Osteoblast (primary cell): Measurements from ENCODE around the gene CDC6. TPM values are rescaled to one million over a fixed set of nuclear protein-coding genes. Genes with fewer than 3 reads are reported as not detected.
A peak's percentile ranks its signal among the peaks of the same experiment; 100 is the strongest.

Experiments used
- DNase-seq: peaks from one replicate; pipeline ENCODE4 v3.0.0; 2011; ENCODE audit warnings: low spot score, mixed read lengths; ENCODE audit not compliant: insufficient read length; ENCODE audit errors: missing footprints
- H2AFZ ChIP-seq: 2 replicates; pipeline ENCODE4 v1.6.0; 2011; ENCODE audit warnings: mild to moderate bottlenecking, low read length
- H3K27ac ChIP-seq: 2 replicates; pipeline ENCODE4 v1.5.1; 2011; ENCODE audit warnings: mild to moderate bottlenecking, low read depth, low read length, moderate library complexity
- H3K27me3 ChIP-seq: 2 replicates; pipeline ENCODE4 v1.6.0; 2012; ENCODE audit warnings: mild to moderate bottlenecking, control low read depth, inconsistent platforms, low read length, moderate library complexity; ENCODE audit not compliant: insufficient read depth
- H3K36me3 ChIP-seq: 2 replicates; pipeline ENCODE4 v1.5.1; 2011; ENCODE audit warnings: mild to moderate bottlenecking, low read length, control low read depth, moderate library complexity; ENCODE audit not compliant: insufficient read depth
- H3K4me1 ChIP-seq: 2 replicates; pipeline ENCODE4 v1.5.1; 2011; ENCODE audit warnings: mild to moderate bottlenecking, low read length, control low read depth, moderate library complexity; ENCODE audit not compliant: insufficient read depth
- H3K4me2 ChIP-seq: 2 replicates; pipeline ENCODE4 v1.6.0; 2011; ENCODE audit warnings: mild to moderate bottlenecking, low read length; ENCODE audit not compliant: insufficient read depth
- H3K4me3 ChIP-seq: fragments of 200-600 bp; sonication (generic); 3 replicates; pipeline ENCODE4 v1.5.1; 2012; ENCODE audit warnings: mild to moderate bottlenecking, low read length, inconsistent platforms; ENCODE audit not compliant: insufficient read depth
- H3K79me2 ChIP-seq: 2 replicates; pipeline ENCODE4 v1.6.0; 2012; ENCODE audit warnings: mild to moderate bottlenecking, low read length, control low read depth, inconsistent platforms; ENCODE audit not compliant: insufficient read depth
- H3K9me3 ChIP-seq: 2 replicates; pipeline ENCODE4 v1.5.1; 2011; ENCODE audit warnings: low read depth, low read length, control low read depth
- H4K20me1 ChIP-seq: 2 replicates; pipeline ENCODE4 v1.6.0; 2012; ENCODE audit warnings: mild to moderate bottlenecking, low read length, control low read depth; ENCODE audit not compliant: insufficient read depth
- total RNA-seq: library from RNA; depleted of rRNA; stranded (reverse); fragments of >200 nt; gene quantifications from 2 replicates; pipeline ENCODE4 v1.2.3, GENCODE V29; 2012
- TF ChIP-seq, protein P1 (sequence below): IDR thresholded peaks from 2 replicates; pipeline ENCODE4 v1.5.1; 2011; ENCODE audit warnings: mild to moderate bottlenecking, low read depth, low read length, moderate library complexity; ENCODE audit errors: extremely low read depth

CDC6 gene
- total RNA-seq, 1 donor: 5.1 TPM

DNA sequence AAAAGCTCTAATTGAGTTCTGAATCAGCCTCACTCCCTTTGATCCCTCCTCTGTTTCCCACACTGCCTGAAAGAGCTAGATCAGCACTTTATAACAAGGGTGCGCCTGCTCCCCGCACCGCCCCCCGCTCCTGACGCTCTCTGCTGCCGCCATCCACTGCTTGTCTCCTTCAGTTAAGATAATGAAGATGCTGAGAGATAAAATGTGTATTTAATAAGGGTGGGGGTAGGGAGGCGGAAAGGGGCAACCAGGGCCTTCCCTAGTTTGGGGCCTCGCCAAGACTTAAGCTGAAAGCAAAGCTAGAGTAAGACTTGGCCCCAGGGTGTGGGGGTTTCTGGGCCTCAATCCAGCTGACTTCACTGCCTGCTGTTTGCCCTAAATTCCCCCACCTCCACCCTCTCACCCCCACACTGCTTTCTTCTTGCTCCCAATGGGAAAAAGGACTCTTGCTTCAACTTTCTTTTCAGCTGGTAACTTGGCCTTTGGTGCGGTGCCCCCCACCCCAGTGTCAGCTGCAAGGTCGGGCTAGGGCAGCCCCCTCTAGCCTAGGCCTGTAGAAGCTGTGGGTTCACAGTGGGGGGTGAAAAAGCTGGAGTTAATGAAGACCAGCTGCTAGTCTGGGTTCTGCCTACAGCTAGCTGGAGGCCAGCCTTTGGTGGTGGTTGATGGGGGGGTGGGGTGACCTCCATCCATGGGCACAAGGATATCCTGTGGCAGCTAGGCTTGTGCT, 19.5 kb downstream of the CDC6 start:
- no peak overlapping the region for H2AFZ ChIP-seq
- no peaks in the 10 kb centered on the region for H4K20me1 ChIP-seq
- no peaks in the 10 kb centered on the region for H3K9me3 ChIP-seq
- peaks cover 3% of the 10 kb centered on the region for H3K36me3 ChIP-seq
- DNase-seq: peak; percentile 70
- TF ChIP-seq, protein P1, sequence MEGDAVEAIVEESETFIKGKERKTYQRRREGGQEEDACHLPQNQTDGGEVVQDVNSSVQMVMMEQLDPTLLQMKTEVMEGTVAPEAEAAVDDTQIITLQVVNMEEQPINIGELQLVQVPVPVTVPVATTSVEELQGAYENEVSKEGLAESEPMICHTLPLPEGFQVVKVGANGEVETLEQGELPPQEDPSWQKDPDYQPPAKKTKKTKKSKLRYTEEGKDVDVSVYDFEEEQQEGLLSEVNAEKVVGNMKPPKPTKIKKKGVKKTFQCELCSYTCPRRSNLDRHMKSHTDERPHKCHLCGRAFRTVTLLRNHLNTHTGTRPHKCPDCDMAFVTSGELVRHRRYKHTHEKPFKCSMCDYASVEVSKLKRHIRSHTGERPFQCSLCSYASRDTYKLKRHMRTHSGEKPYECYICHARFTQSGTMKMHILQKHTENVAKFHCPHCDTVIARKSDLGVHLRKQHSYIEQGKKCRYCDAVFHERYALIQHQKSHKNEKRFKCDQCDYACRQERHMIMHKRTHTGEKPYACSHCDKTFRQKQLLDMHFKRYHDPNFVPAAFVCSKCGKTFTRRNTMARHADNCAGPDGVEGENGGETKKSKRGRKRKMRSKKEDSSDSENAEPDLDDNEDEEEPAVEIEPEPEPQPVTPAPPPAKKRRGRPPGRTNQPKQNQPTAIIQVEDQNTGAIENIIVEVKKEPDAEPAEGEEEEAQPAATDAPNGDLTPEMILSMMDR: no peak
- H3K4me3 ChIP-seq: peak overlapping the region; percentile 32
- H3K79me2 ChIP-seq: no peaks in the 10 kb centered on the region
- H3K4me1 ChIP-seq: peaks cover 65% of the 10 kb centered on the region
- peak overlapping the region; percentile 46 for H3K4me2 ChIP-seq
- H3K27ac ChIP-seq: peak overlapping the region; percentile 69
- H3K27me3 ChIP-seq: no peaks in the 10 kb centered on the region

DNA sequence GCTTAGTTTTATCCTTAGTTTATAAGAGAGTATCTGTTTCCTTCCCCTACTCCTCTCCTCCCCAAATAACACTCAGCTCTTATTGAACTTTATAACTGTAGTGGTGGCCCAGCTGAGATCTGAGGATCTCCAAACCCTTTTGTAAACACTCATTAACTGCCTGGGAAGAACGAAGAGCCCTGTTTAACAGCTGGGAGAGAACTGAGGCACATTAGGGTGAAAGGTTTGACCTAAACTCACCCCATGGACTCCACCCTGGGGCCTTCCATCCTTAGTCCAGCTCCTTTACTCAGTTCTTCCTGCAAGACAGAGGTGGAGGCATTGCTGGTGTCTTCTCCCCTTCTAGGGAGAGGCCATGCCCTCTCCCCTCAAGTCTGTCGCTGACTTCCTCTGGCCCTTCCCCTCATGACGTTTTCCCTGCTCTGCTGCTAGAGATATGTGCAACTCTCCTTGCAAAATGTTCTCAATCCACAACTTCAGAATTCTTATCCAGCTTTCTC, 20.1 kb downstream of the CDC6 start:
- peak overlapping the region; percentile 46 for H3K4me2 ChIP-seq
- H2AFZ ChIP-seq: no peak overlapping the region
- no peaks in the 10 kb centered on the region for H4K20me1 ChIP-seq
- no peaks in the 10 kb centered on the region for H3K36me3 ChIP-seq
- TF ChIP-seq, protein P1: no peak
- no peaks in the 10 kb centered on the region for H3K27me3 ChIP-seq
- H3K4me1 ChIP-seq: peaks cover 70% of the 10 kb centered on the region
- peak; percentile 26 for DNase-seq
- peak overlapping the region; percentile 69 for H3K27ac ChIP-seq
- no peak overlapping the region for H3K4me3 ChIP-seq
- no peaks in the 10 kb centered on the region for H3K9me3 ChIP-seq
- no peaks in the 10 kb centered on the region for H3K79me2 ChIP-seq

DNA sequence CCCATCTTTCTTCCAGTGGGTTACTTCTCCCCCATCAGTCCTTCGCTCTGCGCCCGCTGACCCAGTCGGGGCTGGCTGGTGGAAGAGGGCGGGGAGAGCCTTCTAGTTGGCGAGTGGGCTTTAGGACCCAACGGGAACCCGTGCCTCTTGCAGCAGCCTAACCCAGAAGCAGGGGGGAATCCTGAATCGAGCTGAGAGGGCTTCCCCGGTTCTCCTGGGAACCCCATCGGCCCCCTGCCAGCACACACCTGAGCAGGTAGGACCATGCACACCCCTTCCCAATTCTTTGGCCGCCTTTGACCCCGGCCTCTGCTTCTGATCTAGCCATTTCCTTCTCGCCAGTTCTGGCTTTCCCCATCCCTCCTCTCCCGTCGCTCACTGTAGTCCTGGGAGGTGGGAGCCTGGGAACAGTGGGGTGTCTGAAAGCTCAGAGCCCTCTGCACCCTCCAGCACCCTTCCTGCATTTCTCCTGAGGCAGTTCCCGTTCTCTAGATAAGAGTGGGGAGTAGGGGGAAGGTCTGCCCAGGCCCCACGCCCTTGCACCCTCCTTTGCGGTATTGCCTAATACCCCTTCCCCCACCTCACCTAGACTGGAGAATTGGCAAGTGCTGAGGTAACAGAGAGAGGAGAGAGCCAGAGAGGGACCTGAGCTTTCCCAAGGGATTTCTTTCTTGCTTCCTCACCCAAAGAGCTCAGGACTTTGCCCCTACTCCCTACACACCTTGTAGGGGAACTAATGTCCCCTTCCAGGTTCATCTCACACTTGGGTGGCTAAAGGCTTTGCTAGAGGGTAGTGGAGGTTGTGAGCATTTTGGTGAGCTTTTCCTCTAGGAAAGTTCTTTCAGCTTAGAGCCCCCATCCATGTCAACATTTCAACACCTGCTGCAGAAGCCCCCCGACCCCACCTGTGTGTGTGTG, 21.6 kb downstream of the CDC6 start, which contains the start of gene RARA:
RARA (plus strand) TSS at position 150 of the 918 bp plus-strand sequence. CDS start 22,039 bp downstream, outside the sequence.
- H3K4me1 ChIP-seq: peaks cover 71% of the 10 kb centered on the region
- TF ChIP-seq, protein P1: no peak
- no peak within 1 kb of the TSS for H2AFZ ChIP-seq
- no peaks in the 10 kb centered on the region for H3K36me3 ChIP-seq
- DNase-seq: peak; percentile 42
- no peak within 1 kb of the TSS for H3K27ac ChIP-seq
- no peaks in the 10 kb centered on the region for H4K20me1 ChIP-seq
- peak within 1 kb of the TSS; percentile 42 for H3K4me3 ChIP-seq
- H3K4me2 ChIP-seq: peak within 1 kb of the TSS; percentile 54
- H3K27me3 ChIP-seq: no peaks in the 10 kb centered on the region
- H3K9me3 ChIP-seq: no peaks in the 10 kb centered on the region
- no peaks in the 10 kb centered on the region for H3K79me2 ChIP-seq
